Measurements from ENCODE around the gene CASTOR1. TPM values are rescaled to one million over a fixed set of nuclear protein-coding genes. Genes with fewer than 3 reads are reported as not detected.

The CASTOR1 gene
- total RNA-seq, 2 donors from 2014 or later = 27.2 to 33.2 TPM

- no peaks in the 10 kb centered on the region for H3K9me3 ChIP-seq
- H3K36me3 ChIP-seq = no peaks in the 10 kb centered on the region
- no peaks in the 10 kb centered on the region for H3K27me3 ChIP-seq (replicated peaks; ENCODE audit: insufficient read depth)
- no peak overlapping the region for H3K4me3 ChIP-seq
- H3K4me1 ChIP-seq (replicated peaks) = peaks cover 3% of the 10 kb centered on the region
- TF ChIP-seq POLR2A (IDR thresholded peaks at IDR 0.05) = no peak
- TF ChIP-seq, protein P1, sequence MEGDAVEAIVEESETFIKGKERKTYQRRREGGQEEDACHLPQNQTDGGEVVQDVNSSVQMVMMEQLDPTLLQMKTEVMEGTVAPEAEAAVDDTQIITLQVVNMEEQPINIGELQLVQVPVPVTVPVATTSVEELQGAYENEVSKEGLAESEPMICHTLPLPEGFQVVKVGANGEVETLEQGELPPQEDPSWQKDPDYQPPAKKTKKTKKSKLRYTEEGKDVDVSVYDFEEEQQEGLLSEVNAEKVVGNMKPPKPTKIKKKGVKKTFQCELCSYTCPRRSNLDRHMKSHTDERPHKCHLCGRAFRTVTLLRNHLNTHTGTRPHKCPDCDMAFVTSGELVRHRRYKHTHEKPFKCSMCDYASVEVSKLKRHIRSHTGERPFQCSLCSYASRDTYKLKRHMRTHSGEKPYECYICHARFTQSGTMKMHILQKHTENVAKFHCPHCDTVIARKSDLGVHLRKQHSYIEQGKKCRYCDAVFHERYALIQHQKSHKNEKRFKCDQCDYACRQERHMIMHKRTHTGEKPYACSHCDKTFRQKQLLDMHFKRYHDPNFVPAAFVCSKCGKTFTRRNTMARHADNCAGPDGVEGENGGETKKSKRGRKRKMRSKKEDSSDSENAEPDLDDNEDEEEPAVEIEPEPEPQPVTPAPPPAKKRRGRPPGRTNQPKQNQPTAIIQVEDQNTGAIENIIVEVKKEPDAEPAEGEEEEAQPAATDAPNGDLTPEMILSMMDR (IDR thresholded peaks at IDR 0.05) = no peak
- TF ChIP-seq POLR2AphosphoS5 (IDR thresholded peaks at IDR 0.05) = no peak
- H3K27ac ChIP-seq = no peak overlapping the region
- intact Hi-C loops (cut with DNase I) = no loop called here
- no peak for DNase-seq (ENCODE audit: low spot score)
- 83% methylated on average over 9 of the region's 11 CpGs for WGBS
These were observed 29.0 kb downstream of the CASTOR1 start for GRCh38 chr22:30260276-30260675.

DNA sequence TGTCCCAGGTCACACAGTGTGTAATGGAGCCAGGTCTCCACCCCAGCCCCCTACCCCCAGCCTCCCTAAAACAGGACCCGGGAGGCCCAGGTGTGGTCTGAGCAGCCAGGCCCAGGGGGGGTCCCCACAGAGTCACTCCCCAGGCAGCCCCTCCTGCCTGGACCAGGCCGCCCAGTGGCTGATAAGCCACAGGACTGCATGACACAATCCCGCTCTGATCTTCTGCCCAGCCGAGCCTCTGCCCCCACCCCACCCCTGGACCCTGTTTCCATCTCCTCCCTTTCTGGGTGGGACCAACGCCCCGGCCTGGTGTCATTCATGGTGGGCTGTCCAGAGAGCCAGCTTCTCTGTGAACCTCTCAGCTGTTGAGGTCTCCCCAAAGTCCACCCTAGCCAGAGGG, 35.0 kb downstream of the CASTOR1 start:
- Histone ChIP-seq H3K4me1 (replicated peaks) (peaks cover 3% of the 10 kb centered on the region), H3K27me3 (replicated peaks; ENCODE audit: insufficient read depth) (no peaks in the 10 kb centered on the region), H3K27ac (no peak overlapping the region), H3K4me3 (no peak overlapping the region), H3K9me3 (no peaks in the 10 kb centered on the region), H3K36me3 (no peaks in the 10 kb centered on the region)
- intact Hi-C loops (cut with DNase I) = loop anchor here (2.0 kb wide), 1 partner anchor 146 kb away; no protein-coding TSS in a partner anchor
- DNase-seq (ENCODE audit: low spot score) = no peak
- TF ChIP-seq, protein P1 (IDR thresholded peaks at IDR 0.05) = no peak
- TF ChIP-seq POLR2AphosphoS5 (IDR thresholded peaks at IDR 0.05) (no peak), POLR2A (IDR thresholded peaks at IDR 0.05) (no peak)
- 69% methylated on average over 4 of the region's 6 CpGs for WGBS

- DNase-seq (ENCODE audit: low spot score) = no peak
- Histone ChIP-seq H3K9me3 (no peaks in the 10 kb centered on the region), H3K4me3 (no peak overlapping the region), H3K27ac (peak overlapping the region; percentile 0 to 36), H3K4me1 (replicated peaks) (peaks cover 3% of the 10 kb centered on the region), H3K36me3 (no peaks in the 10 kb centered on the region), H3K27me3 (replicated peaks; ENCODE audit: insufficient read depth) (no peaks in the 10 kb centered on the region)
- WGBS = 25% methylated on average over 20 of the region's 22 CpGs
- intact Hi-C loops (cut with DNase I) = no loop called here
- TF ChIP-seq POLR2AphosphoS5 (IDR thresholded peaks at IDR 0.05) (no peak), POLR2A (IDR thresholded peaks at IDR 0.05) (no peak)
- TF ChIP-seq, protein P1 (IDR thresholded peaks at IDR 0.05) = no peak
These were observed 36.0 kb downstream of the CASTOR1 start for GRCh38 chr22:30253205-30253852.

- WGBS = 71% methylated on average over 22 of the region's 22 CpGs
- H3K4me3 ChIP-seq = no peak overlapping the region
- TF ChIP-seq POLR2A (IDR thresholded peaks at IDR 0.05) (no peak), POLR2AphosphoS5 (IDR thresholded peaks at IDR 0.05) (no peak)
- TF ChIP-seq, protein P1 (IDR thresholded peaks at IDR 0.05) = no peak
- intact Hi-C loops (cut with DNase I) = no loop called here
- H3K9me3 ChIP-seq = no peaks in the 10 kb centered on the region
- DNase-seq (ENCODE audit: low spot score) = no peak
- H3K4me1 ChIP-seq (replicated peaks) = peaks cover 3% of the 10 kb centered on the region
- no peaks in the 10 kb centered on the region for H3K36me3 ChIP-seq
- H3K27me3 ChIP-seq (replicated peaks; ENCODE audit: insufficient read depth) = no peaks in the 10 kb centered on the region
- peak overlapping the region; percentile 0 to 36 for H3K27ac ChIP-seq
These were observed 36.7 kb downstream of the CASTOR1 start for GRCh38 chr22:30252411-30253204.
